Frontal cortex (tissue), 4 donors: ENCODE data around the gene STK38L. TPM values are rescaled to one million over a fixed set of nuclear protein-coding genes. Genes with fewer than 3 reads are reported as not detected.

Source experiments
- DNase-seq, 2 donors: peaks; one replicate each; pipeline ENCODE4 v3.0.0; 2012; ENCODE audit warnings: low spot score in 2 of 2
- FAIRE-seq: peaks from 2 replicates; lab custom pipeline; 2012; peaks lifted over from hg19 to GRCh38; lab: Jason Lieb, UNC
- total RNA-seq: library from RNA; depleted of rRNA; stranded (reverse); fragments of >200 nt; gene quantifications from one replicate; pipeline ENCODE4 v1.2.3, GENCODE V29; 2014
- donor health status: control.
- donor health status: control.
- donor health status: control.

The STK38L gene
- total RNA-seq, result 22.0 TPM

GRCh38 chr12:27243804-27244688 is at the start of gene STK38L:
Gene STK38L, plus strand, starts transcription at chr12:27244286. Its CDS starts 53,435 bp downstream, at chr12:27297721.
- peak; percentile 70 to 88 for DNase-seq
- FAIRE-seq, result no peak

- DNase-seq, result no peak
Measured at GRCh38 chr12:27194644-27195043, 49.4 kb upstream of the STK38L start.

GRCh38 chr12:27198036-27198435 is 46.0 kb upstream of the STK38L start:
- no peak for DNase-seq

More at GRCh38 chr12:27194644-27195043, 49.4 kb upstream of the STK38L start:
- no peak for FAIRE-seq

GRCh38 chr12:27199638-27200300 is 44.3 kb upstream of the STK38L start:
- FAIRE-seq (no peak), DNase-seq (no peak)

More at GRCh38 chr12:27198036-27198435, 46.0 kb upstream of the STK38L start:
- FAIRE-seq, result no peak

- DNase-seq, result no peak
Measured at GRCh38 chr12:27201169-27201568, 42.9 kb upstream of the STK38L start.

GRCh38 chr12:27206801-27207502 is 37.1 kb upstream of the STK38L start:
- DNase-seq (no peak), FAIRE-seq (no peak)

More at GRCh38 chr12:27201169-27201568, 42.9 kb upstream of the STK38L start:
- FAIRE-seq, result no peak

- no peak for FAIRE-seq
- no peak for DNase-seq
Measured at GRCh38 chr12:27207615-27208413, 36.3 kb upstream of the STK38L start.

GRCh38 chr12:27208414-27208750 is 35.7 kb upstream of the STK38L start:
- DNase-seq (no peak), FAIRE-seq (no peak)

- FAIRE-seq (no peak), DNase-seq (no peak)
Measured at GRCh38 chr12:27209257-27209910, 34.7 kb upstream of the STK38L start.

- no peak for FAIRE-seq
- no peak for DNase-seq
Measured at GRCh38 chr12:27210187-27210586, 33.9 kb upstream of the STK38L start.

- DNase-seq, result no peak
- FAIRE-seq, result no peak
Measured at GRCh38 chr12:27212861-27213260, 31.2 kb upstream of the STK38L start.

- DNase-seq (no peak), FAIRE-seq (no peak)
Measured at GRCh38 chr12:27213304-27213703, 30.8 kb upstream of the STK38L start.

- FAIRE-seq, result no peak
- no peak for DNase-seq
Measured at GRCh38 chr12:27213830-27214787, 30.0 kb upstream of the STK38L start.

- DNase-seq, result no peak
- no peak for FAIRE-seq
Measured at GRCh38 chr12:27217590-27217989, 26.5 kb upstream of the STK38L start.

GRCh38 chr12:27219693-27220054 is 24.4 kb upstream of the STK38L start:
- DNase-seq, result no peak
- FAIRE-seq, result no peak

GRCh38 chr12:27220055-27220987 is 23.8 kb upstream of the STK38L start:
- DNase-seq, result no peak
- FAIRE-seq, result no peak

- FAIRE-seq, result no peak
Measured at GRCh38 chr12:27220988-27221345, 23.1 kb upstream of the STK38L start.

More at GRCh38 chr12:27220988-27221345, 23.1 kb upstream of the STK38L start:
- no peak for DNase-seq
